Measurements from ENCODE around the gene SMAP1.

The SMAP1 gene

DNA sequence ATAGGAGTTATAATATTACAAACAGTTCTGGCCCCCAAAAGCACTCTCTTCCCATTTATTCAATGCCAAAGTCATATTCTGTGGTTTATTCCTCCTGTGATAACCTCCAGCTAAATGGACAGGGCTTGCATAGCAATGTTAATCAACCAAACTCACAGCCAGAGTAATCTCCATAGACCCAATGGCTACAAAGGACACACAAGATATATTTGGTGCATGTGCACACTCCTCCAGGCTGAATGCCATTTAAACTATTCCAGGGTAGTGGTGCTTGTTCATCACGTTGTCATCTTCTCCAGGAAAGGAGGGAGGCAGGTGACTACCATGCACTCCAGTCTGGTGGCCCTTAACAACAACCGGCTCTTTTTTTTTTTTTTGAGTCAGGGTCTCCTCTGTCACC is 232.4 kb downstream of the SMAP1 start:
- DNase-seq (ENCODE audit: low read depth), result no peak

- DNase-seq (ENCODE audit: low read depth), result no peak
Observed at GRCh38 chr6:70901324-70901723, 233.6 kb downstream of the SMAP1 start.

GRCh38 chr6:70903665-70904452 is 236.2 kb downstream of the SMAP1 start:
- DNase-seq (ENCODE audit: low read depth), result no peak

- DNase-seq (ENCODE audit: low read depth), result no peak
Observed at GRCh38 chr6:70905742-70906141, 238.1 kb downstream of the SMAP1 start.

Measured in HS-27A (cell line).